HG02840 (cell line): ENCODE results near the gene RPS2.

Experiments
- ATAC-seq: cut with Tn5 transposase; IDR thresholded peaks from one replicate; pipeline ENCODE4 v1.9.1; 2021; ENCODE audit warnings: mild to moderate bottlenecking, moderate library complexity, moderate number of reproducible peaks; ENCODE audit not compliant: unreplicated experiment, low FRiP score

RPS2 gene

DNA sequence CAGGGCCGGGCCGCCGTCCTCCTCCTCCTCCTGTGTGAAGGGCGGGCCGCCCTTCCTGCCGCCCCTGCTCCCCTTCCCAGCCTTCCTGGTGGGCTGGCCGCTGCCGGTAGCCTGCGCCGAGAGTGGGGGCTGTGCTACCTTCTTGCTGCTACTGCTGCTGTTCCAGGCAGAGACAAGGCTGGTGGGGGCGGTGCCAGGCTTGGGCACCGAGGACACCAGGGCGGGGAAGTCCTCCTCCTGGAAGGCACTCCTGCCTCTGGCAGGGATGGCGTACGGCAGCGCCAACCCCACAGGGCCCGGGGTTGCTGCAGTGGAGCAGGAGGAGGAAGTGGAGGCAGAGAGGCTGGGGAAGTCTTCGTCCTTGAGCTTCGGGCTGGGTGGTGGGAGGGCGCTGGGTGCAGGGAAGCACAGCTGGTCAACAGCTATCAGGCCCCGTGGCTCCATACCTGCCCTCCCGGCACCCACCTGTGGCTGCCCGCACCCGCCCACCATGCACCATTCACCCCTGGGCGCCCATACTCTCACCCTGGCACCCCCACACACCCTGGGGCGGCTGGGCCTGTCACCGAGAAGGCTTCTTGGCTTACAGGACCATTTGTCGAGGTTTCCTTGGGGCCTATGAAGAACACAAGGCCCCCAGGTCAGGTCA lies 35.4 kb upstream of the RPS2 start:
- no peak for ATAC-seq

DNA sequence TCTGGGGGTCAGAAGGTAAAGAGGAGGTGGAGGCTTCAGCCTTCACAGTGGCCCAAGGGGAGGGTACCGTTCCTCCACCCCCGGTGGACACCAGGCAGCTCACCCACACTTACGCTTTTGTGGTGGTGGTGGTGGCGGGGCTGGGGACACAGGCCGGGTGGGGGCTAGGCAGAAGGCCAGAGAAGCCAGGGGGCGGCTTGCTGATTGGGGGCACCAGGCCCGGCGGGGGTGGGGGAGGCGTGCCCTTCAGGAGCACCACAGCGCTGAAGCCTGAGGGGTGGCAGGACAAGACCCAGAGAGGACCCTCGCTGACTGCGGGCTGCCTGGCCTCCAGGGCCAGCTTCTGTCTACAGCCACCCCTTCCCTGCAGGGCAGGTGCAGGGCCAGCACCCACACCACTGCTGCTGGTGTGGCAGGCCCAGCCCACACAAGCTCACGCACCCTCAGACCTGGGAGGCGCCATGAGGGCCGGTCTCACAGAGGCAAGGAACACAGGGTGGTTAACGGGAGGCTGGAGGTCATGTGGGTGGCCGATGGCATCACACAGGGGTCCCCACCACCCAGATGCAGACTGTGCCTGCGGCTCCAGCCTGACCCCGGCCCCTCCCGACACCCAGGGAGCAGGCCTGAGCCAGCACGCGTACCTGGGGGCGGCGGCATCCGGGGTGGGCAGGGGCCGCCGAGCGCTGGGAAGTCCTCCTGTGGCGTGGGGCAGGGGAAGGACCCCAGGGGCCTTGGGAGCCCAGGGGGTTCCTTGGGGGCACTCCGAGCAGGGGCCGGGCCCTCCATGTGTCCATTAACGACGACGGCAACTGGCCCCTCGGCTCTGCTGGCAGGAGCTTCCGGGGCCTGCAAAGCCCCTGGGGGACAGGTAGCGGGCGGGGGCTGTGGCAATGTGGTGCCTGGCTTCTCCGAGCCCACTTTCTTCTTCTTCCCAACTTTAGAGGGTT lies 34.5 kb upstream of the RPS2 start:
- ATAC-seq, result no peak

DNA sequence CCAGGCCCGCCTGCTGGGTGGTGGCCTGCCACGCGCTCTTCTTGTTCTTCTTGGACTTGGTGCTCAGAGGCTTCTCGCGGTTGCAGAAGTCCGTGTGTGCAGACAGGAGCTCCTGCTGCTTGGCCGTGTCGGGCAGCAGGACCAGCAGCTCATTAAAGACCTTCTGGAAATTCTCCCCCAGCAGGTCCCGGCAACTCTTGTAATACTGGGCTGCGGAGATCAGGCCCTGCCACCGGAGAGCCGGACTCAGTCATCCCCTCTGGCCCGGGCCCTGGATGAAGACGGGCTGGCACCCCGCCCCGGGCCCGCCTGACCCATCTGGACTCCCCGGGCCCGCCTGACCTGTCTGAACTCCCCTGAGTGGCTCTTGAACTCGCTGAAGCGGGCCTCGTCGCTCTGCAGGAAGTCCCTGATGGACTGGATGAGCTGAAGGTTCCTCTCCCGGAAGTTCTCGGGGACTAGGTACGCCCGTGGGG lies 33.8 kb upstream of the RPS2 start:
- no peak for ATAC-seq

DNA sequence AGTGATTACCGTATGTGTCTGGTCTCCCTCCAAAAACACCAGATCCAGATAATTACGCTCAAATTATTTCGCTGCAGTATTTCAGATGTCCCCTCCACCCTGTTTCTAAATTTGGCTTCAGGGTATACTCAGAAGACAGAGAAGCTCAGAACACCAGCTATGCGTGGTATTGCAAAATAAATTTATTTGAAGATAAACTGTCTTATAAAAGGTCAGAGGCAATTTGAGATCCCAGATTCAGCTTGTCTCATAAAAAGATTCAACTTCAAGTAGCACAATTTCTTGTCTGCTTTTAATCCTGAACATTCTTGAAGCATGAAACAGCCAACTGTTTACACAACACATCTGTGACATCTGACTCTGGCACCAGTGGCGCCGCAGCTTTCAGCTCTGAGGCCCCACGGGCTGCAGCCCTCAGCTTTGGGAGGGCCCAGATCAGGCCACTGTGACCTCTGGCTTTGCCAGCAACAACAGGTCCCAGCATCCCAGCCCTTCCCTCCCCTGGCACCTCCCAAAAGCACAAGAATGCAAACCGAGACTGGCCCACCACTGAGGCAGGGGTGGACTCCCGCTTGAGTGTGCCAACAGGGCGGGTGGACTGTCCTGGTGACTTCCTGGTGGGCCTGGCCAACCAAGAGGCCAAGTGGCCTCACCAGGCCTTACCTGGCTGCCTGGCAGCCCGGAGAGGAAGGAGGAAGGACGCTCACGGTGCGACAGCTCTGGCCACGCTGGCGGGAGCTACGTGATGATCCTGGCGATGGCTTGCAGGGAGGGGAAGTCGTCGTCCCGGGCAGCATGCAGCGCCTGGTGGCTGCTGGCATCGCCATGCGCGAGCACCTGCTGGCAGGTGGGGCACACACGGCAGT lies 33.1 kb upstream of the RPS2 start:
- no peak for ATAC-seq

DNA sequence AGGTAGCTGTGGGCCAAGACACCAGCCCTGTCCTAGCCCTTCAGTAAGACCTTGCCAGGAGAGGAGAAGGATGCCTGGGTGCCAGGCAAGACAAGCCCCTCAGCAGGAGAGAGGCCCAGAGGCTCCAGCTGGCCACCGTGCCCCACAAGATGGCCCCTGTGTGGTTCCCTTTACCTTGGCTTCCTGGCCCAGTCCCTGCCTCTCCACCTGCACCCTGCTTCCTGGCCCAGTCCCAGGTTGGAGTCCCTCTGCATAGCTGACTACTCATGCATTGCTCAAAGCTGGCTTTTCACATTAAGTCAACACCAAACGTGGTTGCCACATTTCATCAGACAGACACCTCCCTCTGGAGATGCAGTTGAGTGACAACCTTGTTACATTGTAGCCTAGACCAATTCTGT lies 29.1 kb upstream of the RPS2 start:
- no peak for ATAC-seq

DNA sequence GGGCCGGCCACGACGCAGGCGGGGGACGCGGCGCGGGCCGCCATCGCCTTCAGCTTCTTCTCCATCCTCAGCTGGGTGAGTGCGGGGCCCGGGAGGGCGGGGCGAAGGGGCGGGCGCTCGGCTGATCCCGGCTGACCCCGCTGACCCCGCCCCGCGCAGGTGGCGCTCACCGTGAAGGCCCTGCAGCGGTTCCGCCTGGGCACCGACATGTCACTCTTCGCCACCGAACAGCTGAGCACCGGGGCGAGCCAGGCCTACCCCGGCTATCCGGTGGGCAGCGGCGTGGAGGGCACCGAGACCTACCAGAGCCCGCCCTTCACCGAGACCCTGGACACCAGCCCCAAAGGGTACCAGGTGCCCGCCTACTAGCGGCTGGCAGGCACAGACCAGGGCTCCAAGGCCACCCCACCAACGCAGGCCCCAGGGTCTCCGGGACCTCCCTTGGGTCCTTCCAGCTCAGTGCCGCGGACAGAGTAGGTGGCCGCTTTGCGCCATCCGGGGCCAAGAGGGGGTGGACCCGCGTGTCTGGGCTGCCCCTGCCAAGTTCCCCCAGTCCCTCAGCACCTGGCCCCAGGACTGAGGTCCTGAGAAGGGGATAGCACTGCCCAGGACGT lies 28.2 kb upstream of the RPS2 start:
- ATAC-seq, result no peak

DNA sequence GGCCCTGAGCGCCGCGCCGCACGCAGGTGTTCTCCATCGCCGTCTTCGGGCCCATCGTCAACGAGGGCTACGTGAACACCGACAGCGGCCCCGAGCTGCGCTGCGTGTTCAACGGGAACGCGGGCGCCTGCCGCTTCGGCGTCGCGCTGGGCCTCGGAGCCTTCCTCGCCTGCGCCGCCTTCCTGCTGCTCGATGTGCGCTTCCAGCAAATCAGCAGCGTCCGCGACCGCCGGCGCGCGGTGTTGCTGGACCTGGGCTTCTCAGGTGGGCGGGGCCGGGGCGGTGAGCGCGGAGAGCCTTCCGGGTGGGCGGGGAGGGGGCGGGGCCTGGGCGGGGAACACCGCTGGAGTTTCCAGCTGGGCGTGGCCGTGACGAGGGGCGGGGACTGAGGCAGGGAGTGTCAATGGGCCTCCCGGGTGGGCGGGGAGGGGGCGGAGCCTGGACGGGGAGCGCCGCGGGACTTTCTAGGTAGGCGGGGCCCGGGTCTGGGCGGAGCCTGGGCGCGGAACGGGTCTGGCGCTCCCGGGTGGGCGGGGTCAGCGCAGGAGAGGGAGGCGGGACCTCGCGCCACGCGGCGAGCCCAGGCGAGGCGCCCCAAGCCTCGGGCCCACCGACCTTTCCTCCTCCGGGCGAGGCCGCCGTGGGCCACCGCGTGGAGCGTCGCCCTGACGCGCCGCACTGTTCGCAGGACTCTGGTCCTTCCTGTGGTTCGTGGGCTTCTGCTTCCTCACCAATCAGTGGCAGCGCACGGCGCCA lies 27.5 kb upstream of the RPS2 start:
- ATAC-seq, result peak; percentile 50

DNA sequence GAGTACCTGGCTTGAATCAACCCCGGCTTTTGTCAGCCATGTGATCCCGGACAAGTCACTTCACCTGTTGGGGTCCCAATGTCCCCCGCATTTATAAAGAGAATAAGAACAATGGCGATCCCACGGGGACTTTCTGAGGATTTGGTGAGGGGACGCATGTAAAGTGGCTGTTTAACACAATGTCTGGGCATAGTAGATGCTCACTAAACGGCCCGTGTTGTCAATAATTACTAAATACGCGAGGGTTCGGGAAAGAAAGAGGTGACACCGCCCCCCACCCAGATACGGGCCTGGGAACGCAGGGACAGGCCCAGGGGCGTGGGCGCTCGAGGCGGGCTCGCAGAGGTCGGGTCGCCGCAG lies 26.9 kb upstream of the RPS2 start:
- peak; percentile 36 for ATAC-seq

DNA sequence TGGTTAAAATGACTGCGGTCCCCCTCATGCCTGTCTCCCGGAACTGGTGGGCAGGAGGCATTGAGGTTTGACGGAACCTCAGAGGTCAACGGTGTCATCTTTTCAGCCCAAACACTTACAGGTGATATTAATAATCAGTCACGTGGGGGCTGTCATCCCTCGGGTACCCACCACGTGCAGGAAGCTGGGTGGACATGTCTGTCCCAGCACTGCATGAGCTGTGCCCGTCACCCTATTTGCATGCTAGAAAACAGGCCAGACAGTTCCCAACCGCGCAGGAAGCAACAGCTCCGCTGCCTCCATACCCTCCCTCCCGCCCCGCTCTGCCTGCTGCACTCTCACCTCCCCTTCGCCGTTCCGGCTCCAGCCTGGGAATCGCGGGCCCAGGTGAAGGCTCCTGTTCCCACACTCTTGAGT lies 26.5 kb upstream of the RPS2 start:
- peak; percentile 34 for ATAC-seq

DNA sequence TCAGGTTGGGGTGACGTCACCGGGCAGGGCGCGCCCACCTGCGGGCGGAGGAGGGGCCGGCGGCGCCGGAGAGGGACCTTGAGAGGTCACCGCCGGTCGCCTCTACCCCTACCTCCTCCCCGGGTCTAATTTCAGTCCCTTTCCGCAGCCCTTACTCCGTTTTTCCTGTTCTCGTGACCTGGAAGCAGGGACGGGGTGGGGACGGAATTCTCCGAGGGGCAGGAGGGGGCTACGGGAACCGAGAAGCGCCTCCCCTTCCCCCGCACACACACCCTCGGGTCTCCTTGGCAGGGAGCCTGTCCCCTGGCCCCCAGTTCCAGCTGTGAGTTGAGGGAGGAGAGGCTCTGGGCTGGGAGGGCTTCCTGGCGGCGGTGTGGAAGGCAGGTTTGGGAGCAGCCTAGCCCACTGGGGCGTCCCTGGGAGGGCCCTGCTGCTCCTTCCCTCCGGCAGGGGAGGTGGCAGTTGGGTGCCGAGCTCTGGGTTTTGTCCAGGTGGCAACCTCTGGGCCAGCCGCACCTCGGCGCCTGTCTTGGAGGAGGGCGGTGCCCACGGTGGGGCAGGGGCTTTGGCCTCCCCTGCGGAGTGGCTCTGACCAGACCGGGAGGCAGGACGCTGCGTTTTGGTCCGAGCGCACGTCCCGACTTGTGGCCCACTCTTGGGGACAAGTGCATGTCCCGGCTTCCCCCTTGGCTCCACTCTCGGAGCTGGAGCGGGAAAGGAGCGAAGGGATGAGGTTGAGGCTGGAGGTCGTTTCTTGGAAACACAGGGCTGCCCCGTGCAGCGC lies 25.9 kb upstream of the RPS2 start:
- peak; percentile 1 for ATAC-seq

DNA sequence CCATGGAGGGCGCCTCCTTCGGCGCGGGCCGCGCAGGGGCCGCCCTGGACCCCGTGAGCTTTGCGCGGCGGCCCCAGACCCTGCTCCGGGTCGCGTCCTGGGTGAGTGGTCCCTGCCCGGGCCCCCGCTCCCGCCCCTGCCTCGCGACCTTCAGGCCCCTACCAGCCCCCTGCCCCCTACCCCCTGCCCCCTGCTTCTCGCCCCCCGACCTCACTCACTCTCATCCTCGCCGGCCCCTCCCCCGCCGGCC lies 25.4 kb upstream of the RPS2 start:
- ATAC-seq, result no peak

DNA sequence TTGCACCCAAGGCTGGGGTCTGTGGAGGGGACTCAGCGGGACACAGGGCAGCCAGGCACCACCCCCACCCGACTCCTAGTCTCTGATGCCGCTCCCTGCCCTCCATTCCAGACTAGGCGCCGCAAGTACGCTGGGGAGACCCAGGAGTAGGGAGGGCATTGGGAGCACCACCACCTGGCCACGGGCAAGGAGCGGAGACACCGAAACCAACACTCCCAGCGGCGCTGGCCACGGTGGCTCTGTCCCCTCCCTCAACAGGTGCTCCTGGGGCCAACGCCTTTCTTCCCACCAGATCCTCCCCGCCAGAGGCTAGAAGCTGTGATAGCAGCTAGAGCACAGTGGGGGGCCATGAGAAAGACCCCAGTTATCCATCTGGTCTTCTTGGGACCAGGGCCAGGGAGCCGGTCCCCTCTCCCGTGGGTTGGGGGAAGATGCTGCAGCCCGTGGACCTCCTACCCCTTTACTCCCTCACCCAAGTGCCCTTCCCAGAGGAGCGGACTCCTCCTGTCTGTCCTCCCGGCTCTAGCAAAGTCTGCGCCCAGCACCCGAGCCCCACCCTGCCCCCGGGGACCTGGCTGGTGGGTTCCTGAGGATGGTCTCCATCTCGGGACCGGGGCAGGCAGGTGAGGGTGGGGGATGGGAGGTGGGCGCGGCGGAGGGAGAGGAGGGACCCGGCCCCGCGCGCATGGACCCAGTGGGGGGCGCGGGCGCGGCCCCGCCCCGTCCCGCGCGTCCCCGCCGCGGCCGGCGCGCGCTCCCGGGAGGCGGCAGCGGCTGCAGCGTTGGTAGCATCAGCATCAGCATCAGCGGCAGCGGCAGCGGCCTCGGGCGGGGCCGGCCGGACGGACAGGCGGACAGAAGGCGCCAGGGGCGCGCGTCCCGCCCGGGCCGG lies 24.8 kb upstream of the RPS2 start, which contains the start of gene SYNGR3:
Gene SYNGR3 (plus strand): TSS at position 762 of the 892 bp plus-strand sequence. CDS start 133 bp downstream, outside the sequence.
- no peak for ATAC-seq

DNA sequence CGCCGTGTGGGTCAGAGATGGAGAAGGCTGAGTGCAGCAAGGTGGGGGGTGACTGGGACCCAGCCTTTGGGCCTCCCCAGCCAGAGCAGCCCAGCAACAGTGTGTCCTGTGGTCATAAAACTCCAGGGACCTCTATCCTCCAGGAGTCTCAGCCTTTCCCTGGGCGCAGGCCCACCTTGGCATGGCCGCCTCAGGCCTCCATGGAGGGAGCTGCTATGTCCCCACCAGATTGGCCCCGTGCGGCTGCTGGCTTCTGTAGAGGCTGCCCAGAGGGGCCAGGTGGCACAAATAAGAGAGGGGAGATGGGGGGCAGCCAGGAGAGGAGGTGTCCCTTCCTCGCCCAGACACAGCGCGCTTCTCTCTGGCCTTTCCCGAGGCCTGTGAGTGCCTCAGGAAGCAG lies 22.6 kb upstream of the RPS2 start:
- ATAC-seq, result no peak

DNA sequence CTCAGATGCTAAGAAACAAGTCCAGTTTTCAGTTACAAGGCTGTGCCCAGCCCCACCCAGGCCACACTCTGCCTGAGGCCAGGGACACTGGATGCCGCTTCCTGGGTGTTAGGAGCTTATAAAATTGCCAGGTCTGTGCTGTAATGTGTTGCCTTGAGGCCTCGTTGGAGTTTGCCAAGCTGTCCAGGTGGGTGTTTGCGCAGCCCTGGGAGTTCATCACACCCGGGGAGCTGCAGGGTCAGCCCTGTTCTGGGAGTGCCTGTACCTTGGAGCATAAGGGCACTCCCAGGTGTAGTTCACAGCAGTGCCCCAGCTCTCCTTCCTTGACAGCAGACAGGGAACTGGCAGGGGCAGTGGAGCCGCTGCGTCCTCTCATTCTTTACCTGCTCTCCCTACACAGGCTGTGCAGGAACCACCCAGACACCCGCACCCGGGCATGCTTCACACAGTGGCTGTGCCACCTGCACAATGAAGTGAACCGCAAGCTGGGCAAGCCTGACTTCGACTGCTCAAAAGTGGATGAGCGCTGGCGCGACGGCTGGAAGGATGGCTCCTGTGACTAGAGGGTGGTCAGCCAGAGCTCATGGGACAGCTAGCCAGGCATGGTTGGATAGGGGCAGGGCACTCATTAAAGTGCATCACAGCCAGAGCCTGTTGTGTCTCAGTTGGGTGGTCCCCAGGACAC lies 21.0 kb upstream of the RPS2 start:
- no peak for ATAC-seq

DNA sequence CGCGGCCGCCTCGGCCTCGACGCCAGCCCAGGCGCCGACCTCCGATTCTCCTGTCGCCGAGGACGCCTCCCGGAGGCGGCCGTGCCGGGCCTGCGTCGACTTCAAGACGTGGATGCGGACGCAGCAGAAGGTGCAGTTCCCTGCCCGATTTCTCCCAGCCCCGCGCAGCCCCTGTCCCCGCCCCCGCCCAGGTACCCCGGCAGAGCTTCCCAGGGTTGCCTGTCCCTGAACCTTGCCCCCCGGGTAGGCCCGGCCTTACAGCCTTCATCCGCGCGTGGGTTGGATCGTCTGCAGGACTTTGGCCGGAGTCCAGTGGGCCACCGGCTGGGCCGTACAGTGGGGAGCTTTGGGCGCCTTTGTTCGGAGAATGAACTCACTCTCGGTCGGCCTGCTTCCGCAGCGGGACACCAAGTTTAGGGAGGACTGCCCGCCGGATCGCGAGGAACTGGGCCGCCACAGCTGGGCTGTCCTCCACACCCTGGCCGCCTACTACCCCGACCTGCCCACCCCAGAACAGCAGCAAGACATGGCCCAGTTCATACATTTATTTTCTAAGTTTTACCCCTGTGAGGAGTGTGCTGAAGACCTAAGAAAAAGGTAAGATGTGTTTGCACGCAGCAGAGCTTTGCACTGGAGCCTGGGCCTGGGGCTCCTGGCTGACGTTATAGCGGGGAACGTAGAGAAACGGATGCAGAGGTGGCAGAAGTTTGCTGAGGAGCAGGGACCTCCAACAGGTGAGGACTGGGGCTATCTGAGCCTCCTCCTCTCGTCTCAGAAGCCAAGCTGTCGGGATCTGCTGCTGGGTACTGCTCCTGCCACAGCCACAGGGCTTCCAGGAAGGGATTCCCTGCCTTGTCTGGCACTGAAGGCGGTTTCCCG lies 20.0 kb upstream of the RPS2 start:
- ATAC-seq, result no peak

DNA sequence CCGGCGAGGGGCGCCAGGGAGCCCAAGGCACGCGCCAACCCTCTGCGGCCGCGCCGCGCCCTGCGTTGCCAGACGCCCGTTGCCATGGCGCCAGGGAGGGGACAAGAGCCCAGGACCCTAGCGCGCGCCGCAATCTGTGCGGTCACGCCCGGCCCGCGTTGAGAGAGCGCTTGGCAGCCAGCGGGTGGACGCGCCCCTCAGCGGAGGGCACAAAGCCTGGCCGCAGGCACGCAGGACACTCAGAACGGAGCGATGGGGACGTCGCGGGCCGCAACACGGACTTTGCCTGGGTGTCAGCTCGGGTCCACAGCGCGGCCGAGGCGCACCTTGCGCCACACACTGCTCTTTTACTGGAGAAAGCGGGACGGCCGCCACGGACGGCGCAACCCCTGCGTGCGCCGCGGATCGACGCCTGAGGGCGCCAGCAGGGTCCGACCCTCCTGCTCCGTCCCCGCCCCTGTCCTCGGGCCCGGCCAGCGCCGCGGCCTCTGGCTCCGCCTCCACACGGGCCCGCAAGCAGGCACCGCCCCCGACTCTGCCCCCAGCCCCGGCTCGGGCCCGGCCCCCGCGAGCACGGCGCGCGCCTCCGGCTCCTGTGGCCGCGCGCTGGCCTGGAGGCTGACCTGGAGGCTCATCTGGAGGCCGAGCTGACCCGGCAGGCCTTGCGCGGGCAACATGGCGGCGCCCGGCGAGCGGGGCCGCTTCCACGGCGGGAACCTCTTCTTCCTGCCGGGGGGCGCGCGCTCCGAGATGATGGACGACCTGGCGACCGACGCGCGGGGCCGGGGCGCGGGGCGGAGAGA lies 19.1 kb upstream of the RPS2 start, which contains the start of gene GFER:
Gene GFER (plus strand): TSS at position 650 of the 803 bp plus-strand sequence. CDS start 26 bp downstream, at position 676.
- peak; percentile 78 for ATAC-seq
